HG02885 (cell line): ENCODE data around the gene CDHR3.
"Not testable (repeated sequence)": the region's sequence is repeated elsewhere in the genome, so short reads cannot be mapped to it uniquely, and the experiment has no call there.

ENCODE experiments used
- ATAC-seq: cut with Tn5 transposase; IDR thresholded peaks from one replicate; pipeline ENCODE4 v1.9.1; 2021; ENCODE audit warnings: mild to moderate bottlenecking; ENCODE audit not compliant: unreplicated experiment, poor library complexity

Gene CDHR3

GRCh38 chr7:105963038-105963667, at the start of gene CDHR3:
CDHR3 (plus strand) TSS chr7:105963264; CDS start chr7:105963319, 55 bp downstream.
- ATAC-seq: no peak

GRCh38 chr7:105913947-105914346, 49.1 kb upstream of the CDHR3 start:
- ATAC-seq: no peak

- ATAC-seq: no peak
Measured at GRCh38 chr7:105916603-105917002, 46.5 kb upstream of the CDHR3 start.

- ATAC-seq: no peak
Measured at GRCh38 chr7:105917659-105918058, 45.4 kb upstream of the CDHR3 start.

- no peak for ATAC-seq
Measured at GRCh38 chr7:105920766-105921165, 42.3 kb upstream of the CDHR3 start.

- ATAC-seq: no peak
Measured at GRCh38 chr7:105924945-105925344, 38.1 kb upstream of the CDHR3 start.

GRCh38 chr7:105926131-105926530, 36.9 kb upstream of the CDHR3 start:
- no peak for ATAC-seq

GRCh38 chr7:105931179-105931578, 31.9 kb upstream of the CDHR3 start:
- no peak for ATAC-seq

GRCh38 chr7:105932835-105933477, 30.1 kb upstream of the CDHR3 start:
- ATAC-seq: no peak

GRCh38 chr7:105934572-105935185, 28.4 kb upstream of the CDHR3 start:
- no peak for ATAC-seq

- ATAC-seq: no peak
Measured at GRCh38 chr7:105935250-105935649, 27.8 kb upstream of the CDHR3 start.

- no peak for ATAC-seq
Measured at GRCh38 chr7:105937411-105937810, 25.7 kb upstream of the CDHR3 start.

GRCh38 chr7:105940109-105940508, 23.0 kb upstream of the CDHR3 start:
- no peak for ATAC-seq

- no peak for ATAC-seq
Measured at GRCh38 chr7:105941596-105941995, 21.5 kb upstream of the CDHR3 start.

- no peak for ATAC-seq
Measured at GRCh38 chr7:105943486-105943885, 19.6 kb upstream of the CDHR3 start.

GRCh38 chr7:105945848-105946247, 17.2 kb upstream of the CDHR3 start:
- ATAC-seq: no peak

GRCh38 chr7:105951597-105951996, 11.5 kb upstream of the CDHR3 start:
- no peak for ATAC-seq

- no peak for ATAC-seq
Measured at GRCh38 chr7:105952917-105953595, 10.0 kb upstream of the CDHR3 start.

- ATAC-seq: no peak
Measured at GRCh38 chr7:105954711-105955110, 8.4 kb upstream of the CDHR3 start.

- not testable (repeated sequence) for ATAC-seq
Measured at GRCh38 chr7:105955651-105956466, 7.2 kb upstream of the CDHR3 start.
